Stimulated activated CD4-positive, alpha-beta T cell treated with anti-CD3 and anti-CD28 coated beads, Interleukin-1b, Interleukin-23, amount 100 ng/mL, for 4 hours (primary cell): Measurements from ENCODE around the gene KIR3DL3.
"Not testable (repeated sequence)": the region's sequence is repeated elsewhere in the genome, so short reads cannot be mapped to it uniquely, and the experiment has no call there.

Source experiments
- DNase-seq, 2 donors: peaks; one replicate each; pipeline ENCODE4 v3.0.0-alpha.2; 2020; ENCODE audit warnings: low read depth in 2 of 2

Gene KIR3DL3

GRCh38 chr19:54731191-54731590 lies 6.9 kb downstream of the KIR3DL3 start:
- DNase-seq = no peak

GRCh38 chr19:54738306-54738705 lies 14.1 kb downstream of the KIR3DL3 start, which contains the start of gene KIR2DL3:
Gene KIR2DL3, plus strand, starts transcription at chr19:54738513. Its CDS starts 33 bp downstream, at chr19:54738546.
- DNase-seq = not testable (repeated sequence)

- no peak for DNase-seq
Measured at GRCh38 chr19:54738715-54739114, 14.5 kb downstream of the KIR3DL3 start.

- DNase-seq = no peak
Measured at GRCh38 chr19:54739587-54740497, 15.6 kb downstream of the KIR3DL3 start.

DNA sequence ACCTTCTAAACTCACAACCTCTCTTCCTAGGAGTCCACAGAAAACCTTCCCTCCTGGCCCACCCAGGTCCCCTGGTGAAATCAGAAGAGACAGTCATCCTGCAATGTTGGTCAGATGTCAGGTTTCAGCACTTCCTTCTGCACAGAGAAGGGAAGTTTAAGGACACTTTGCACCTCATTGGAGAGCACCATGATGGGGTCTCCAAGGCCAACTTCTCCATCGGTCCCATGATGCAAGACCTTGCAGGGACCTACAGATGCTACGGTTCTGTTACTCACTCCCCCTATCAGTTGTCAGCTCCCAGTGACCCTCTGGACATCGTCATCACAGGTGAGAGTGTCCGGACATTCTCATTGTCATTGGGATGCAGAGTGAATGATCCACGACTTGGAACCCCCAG lies 17.7 kb downstream of the KIR3DL3 start:
- not testable (repeated sequence) for DNase-seq

DNA sequence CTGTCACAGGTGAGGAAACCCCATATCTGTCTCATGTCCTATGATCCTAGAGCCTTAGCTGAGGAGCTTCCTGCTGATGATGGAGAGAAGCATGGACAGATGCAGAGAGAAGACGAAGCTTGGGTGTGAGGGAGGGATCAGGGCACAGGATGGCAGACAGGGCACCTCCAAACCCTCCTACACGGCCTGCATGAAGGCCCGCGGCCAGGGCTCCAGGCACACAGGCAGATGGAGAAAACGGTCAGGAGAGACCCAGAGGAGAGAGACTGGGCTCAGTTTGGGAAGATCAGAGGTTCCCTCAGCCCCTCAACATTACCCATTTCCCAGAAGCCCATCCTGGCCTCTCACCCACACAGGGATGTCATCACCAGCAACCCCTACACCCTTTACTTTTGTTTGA lies 19.8 kb downstream of the KIR3DL3 start:
- not testable (repeated sequence) for DNase-seq

GRCh38 chr19:54747614-54748322 lies 23.5 kb downstream of the KIR3DL3 start:
- not testable (repeated sequence) for DNase-seq

DNA sequence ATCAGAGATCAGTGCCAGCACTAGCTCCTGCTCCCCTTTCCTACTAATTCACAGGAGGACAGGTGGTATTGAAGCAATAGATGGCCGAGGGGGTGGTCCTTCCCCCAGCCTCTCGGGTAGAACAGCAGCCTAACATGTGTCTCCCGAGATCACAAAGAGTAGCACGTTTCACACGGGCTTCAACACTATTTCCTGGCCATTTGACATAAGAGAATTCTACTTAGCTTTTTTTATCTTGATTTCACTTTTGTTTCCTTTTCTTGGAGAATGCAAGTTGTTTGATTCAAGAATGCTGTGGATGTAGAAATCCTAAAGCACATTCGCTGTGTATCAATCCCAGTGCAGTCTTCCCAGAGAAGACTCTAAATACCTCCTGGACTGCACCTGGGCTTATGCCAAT lies 26.0 kb downstream of the KIR3DL3 start:
- not testable (repeated sequence) for DNase-seq

DNA sequence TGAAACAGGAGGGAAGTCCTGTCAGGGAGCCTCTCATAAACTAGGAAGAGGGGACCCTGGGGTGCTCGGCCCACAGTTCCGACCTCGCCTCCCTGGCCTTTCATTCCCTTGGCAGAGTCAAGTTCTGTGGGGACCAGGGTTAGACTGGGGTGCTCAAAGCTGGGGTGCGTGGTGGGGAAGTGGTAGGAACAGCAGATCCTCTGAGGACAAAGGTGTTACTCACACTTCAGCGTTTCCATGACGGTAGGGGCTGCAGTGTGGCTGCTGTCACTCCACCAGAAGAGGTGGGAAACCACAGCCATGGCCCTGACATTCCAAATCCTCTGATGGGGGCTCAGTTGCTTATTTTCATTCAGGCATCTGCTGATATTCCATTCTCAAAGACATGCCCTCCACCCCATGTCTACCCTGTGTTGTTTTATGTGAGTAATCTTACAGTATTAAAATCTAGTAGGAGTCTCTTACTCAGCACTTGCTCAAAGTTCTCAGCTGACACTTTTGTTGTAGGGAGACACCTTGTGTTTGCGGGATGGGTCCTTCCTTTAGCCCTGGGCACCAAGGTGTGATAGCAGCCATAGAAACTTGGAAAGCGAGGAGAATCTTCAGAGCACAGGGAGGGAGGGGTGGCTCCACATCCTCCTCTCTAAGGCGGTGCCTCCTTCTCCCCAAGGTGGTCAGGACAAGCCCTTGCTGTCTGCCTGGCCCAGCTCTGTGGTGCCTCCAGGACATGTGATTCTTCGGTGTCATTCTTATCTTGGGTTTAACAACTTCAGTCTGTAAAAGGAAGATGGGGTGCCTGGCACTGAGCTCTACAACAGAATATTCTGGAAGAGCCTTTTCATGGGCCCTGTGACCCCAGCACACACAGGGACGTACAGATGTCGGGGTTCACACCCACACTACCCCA lies 32.2 kb downstream of the KIR3DL3 start:
- not testable (repeated sequence) for DNase-seq

- not testable (repeated sequence) for DNase-seq
Measured at GRCh38 chr19:54758577-54758976, 34.3 kb downstream of the KIR3DL3 start.

GRCh38 chr19:54764219-54764618 lies 40.0 kb downstream of the KIR3DL3 start:
- not testable (repeated sequence) for DNase-seq

- not testable (repeated sequence) for DNase-seq
Measured at GRCh38 chr19:54766464-54766863, 42.2 kb downstream of the KIR3DL3 start.

- DNase-seq = not testable (repeated sequence)
Measured at GRCh38 chr19:54769646-54770045, 45.4 kb downstream of the KIR3DL3 start, which contains the start of gene KIR2DL1. Gene KIR2DL1, plus strand, starts transcription at chr19:54769793. Its CDS starts 58 bp downstream, at chr19:54769851.

DNA sequence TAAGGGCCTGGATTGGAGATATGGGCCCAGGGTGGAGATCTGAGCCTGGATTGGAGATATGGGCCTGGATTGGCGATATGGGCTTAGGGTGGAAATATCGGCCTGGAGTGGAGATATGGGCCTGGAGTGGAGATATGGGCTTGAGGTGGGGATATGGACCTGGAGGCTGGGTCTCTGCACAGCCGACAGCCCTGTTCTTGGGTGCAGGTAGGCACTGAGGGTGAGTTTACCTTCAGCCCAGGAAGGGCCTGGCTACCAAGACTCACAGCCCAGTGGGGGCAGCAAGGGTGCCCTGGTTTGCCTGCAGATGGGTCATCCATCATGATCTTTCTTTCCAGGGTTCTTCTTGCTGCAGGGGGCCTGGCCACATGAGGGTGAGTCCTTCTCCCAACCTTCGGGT lies 46.3 kb downstream of the KIR3DL3 start:
- not testable (repeated sequence) for DNase-seq

DNA sequence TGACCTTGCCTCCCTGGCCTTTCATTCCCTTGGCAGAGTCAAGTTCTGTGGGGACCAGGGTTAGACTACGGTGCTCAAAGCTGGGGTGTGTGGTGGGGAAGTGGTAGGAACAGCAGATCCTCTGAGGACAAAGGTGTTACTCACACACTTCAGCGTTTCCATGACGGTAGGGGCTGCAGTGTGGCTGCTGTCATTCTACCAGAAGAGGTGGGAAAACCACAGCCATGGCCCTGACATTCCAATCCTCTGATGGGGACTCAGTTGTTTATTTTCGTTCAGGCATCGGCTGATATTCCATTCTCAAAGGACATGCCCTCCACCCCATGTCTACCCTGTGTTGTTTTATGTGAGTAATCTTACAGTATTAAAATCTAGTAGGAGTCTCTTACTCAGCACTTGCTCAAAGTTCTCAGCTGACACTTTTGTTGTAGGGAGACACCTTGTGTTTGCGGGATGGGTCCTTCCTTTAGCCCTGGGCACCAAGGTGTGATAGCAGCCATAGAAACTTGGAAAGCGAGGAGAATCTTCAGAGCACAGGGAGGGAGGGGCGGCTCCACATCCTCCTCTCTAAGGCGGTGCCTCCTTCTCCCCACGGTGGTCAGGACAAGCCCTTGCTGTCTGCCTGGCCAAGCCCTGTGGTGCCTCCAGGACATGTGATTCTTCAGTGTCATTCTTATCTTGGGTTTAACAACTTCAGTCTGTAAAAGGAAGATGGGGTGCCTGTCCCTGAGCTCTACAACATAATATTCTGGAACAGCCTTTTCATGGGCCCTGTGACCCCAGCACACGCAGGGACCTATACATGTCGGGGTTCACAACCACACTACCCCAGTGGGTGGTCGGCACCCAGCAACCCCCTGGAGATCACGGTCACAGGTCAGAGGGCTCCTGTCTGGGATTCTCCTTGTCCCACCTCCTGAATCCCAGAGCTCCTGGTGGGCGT lies 47.0 kb downstream of the KIR3DL3 start:
- not testable (repeated sequence) for DNase-seq

DNA sequence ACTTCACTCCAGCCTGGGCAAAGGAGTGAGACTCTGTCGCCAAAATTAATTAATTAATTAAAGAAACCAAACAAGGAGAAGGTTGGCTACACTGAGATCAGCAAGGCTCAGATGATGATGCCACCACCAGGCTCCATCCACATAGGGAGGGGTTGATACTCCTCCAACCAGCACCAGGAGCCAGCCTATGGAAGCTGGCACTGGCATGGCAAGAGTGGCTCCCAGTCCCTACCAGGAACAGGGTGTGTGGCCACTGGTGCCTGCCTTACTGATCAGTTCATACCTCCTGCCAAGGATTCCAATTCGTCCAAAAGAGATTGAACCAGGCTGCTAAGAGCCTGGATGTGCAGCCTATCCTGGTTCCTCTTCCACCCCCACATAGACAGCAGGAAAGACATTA lies 48.4 kb downstream of the KIR3DL3 start:
- not testable (repeated sequence) for DNase-seq

DNA sequence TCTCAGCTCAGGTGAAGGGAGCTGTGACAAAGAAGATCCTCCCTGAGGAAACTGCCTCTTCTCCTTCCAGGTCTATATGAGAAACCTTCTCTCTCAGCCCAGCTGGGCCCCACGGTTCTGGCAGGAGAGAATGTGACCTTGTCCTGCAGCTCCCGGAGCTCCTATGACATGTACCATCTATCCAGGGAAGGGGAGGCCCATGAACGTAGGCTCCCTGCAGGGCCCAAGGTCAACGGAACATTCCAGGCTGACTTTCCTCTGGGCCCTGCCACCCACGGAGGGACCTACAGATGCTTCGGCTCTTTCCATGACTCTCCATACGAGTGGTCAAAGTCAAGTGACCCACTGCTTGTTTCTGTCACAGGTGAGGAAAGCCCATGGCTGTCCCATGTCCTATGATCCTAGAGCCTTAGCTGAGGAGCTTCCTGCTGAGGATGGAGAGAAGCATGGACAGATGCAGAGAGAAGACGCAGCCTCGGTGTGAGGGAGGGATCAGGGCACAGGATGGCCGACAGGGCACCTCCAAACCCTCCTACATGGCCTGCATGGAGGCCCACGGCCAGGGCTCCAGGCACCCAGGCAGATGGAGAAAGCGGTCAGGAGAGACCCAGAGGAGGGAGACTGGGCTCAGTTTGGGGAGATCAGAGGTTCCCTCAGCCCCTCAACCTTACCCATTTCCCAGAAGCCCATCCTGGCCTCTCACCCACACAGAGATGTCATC lies 51.0 kb downstream of the KIR3DL3 start:
- DNase-seq = not testable (repeated sequence)

DNA sequence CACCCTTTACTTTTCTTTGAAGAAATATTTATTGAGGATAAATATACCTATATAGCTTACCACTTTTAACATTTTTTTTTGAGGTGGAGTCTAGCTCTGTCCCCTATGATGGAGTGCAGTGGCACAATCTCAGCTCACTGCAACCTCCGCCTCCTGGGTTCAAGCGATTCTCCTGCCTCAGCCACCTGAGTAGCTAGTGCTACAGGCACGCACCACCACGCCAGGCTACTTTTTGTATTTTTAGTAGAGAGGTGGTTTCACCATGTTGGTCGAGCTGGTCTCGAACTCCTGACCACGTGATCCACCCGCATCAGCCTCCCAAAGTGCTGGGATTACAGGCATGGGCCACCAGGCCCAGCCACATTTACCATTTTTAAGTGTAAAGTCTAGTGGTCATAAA lies 51.6 kb downstream of the KIR3DL3 start:
- DNase-seq = not testable (repeated sequence)

DNA sequence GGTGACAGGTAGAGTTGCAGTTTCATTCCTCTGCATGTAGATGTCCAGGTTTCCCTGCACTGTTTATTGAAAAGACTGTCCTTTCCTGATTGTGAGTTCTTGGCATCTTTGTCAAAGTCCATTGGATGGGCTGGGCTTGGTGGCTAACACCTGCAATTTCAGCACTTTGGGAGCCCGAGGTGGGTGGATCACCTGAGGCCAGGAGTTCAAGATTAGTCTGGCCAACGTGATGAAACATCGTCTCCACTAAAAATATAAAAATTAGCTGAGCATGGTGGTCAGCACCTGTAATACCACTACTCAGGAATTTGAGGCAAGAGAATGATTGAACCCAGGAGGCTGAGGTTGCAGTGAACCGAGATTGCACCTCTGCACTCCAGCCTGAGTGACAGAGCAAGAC lies 53.6 kb downstream of the KIR3DL3 start:
- DNase-seq = not testable (repeated sequence)

- not testable (repeated sequence) for DNase-seq
Measured at GRCh38 chr19:54778896-54779295, 54.7 kb downstream of the KIR3DL3 start.
